Thoracic aorta (tissue), 2 donors: ENCODE data around the gene NXPE4. TPM values are rescaled to one million over a fixed set of nuclear protein-coding genes. Genes with fewer than 3 reads are reported as not detected.
"Not testable (repeated sequence)": the region's sequence is repeated elsewhere in the genome, so short reads cannot be mapped to it uniquely, and the experiment has no call there.

Experiments
- ATAC-seq: fragments of 150-250 bp; one replicate; pipeline ENCODE4 v1.8.0; 2017; ENCODE audit warnings: low read depth; ENCODE audit not compliant: insufficient number of reproducible peaks, low FRiP score
- DNase-seq: peaks from one replicate; pipeline ENCODE4 v3.0.0-alpha.2; 2020; ENCODE audit warnings: low spot score
- H3K27ac ChIP-seq, 2 donors: fragments of 200-600 bp; sonication (generic); 1 replicate in 1 of 2; 2 replicates in 1 of 2; pipeline ENCODE4 v1.5.1; 2016; ENCODE audit warnings: mild to moderate bottlenecking in 2 of 2, moderate library complexity in 2 of 2
- H3K27me3 ChIP-seq: fragments of 200-600 bp; sonication (generic); replicated peaks from 2 replicates; pipeline ENCODE4 v1.6.0; 2016; ENCODE audit warnings: mild to moderate bottlenecking; ENCODE audit not compliant: insufficient read depth
- H3K36me3 ChIP-seq: fragments of 200-600 bp; sonication (generic); one replicate; pipeline ENCODE4 v1.5.1; 2016
- H3K4me1 ChIP-seq, 2 donors: fragments of 200-600 bp; sonication (generic); 1 replicate in 1 of 2; 2 replicates in 1 of 2; pipeline versions ENCODE4 v1.5.1 to v1.6.0; 2016; ENCODE audit warnings: low read depth in 2 of 2, mild to moderate bottlenecking in 1 of 2; ENCODE audit not compliant: control insufficient read depth in 1 of 2
- H3K4me3 ChIP-seq: fragments of 200-600 bp; sonication (generic); 2 replicates; pipeline ENCODE4 v1.5.1; 2016; ENCODE audit warnings: mild to moderate bottlenecking
- H3K9me3 ChIP-seq: fragments of 200-600 bp; sonication (generic); 2 replicates; pipeline ENCODE4 v1.5.1; 2016
- total RNA-seq, 2 donors: library from RNA; depleted of rRNA; stranded (reverse); fragments of >200 nt; gene quantifications; one replicate each; pipeline versions ENCODE4 v1.1.0 to v1.2.3, GENCODE V29; 2016
- TF ChIP-seq, protein P1 (sequence below): fragments of 200-600 bp; sonication (generic); IDR thresholded peaks from one replicate; pipeline ENCODE4 v1.5.1; 2019; ENCODE audit warnings: antibody characterized with exemption

NXPE4 gene
- total RNA-seq, 2 donors from 2014 or later: not detected

DNA sequence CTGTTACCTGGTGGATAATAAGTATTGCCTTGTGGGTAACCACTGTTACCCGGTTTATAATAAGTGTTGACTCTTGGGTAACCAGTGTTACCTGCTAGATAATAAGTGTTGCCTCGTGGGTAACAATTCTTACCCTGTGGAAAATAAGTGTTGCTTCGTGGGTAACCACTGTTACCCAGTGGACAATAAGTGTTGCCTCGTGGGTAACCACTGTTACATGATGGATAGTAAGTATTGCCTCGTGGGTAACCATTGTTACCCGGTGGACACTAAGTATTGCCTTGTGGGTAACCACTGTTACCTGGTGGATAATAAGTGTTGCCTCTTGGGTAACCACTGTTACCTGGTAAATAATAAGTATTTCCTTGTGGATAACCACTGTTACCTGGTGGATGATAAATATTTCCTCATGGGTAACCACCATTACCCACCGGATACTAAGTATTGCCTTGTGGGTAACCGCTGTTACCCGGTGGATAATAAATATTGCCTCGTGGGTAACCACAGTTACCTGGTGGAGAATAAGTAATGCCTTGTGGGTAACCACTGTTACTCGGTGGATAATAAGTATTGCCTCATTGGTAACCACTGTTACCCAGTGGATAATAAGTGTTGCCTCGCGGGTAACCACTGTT, 8.7 kb upstream of the NXPE4 start:
- TF ChIP-seq, protein P1, sequence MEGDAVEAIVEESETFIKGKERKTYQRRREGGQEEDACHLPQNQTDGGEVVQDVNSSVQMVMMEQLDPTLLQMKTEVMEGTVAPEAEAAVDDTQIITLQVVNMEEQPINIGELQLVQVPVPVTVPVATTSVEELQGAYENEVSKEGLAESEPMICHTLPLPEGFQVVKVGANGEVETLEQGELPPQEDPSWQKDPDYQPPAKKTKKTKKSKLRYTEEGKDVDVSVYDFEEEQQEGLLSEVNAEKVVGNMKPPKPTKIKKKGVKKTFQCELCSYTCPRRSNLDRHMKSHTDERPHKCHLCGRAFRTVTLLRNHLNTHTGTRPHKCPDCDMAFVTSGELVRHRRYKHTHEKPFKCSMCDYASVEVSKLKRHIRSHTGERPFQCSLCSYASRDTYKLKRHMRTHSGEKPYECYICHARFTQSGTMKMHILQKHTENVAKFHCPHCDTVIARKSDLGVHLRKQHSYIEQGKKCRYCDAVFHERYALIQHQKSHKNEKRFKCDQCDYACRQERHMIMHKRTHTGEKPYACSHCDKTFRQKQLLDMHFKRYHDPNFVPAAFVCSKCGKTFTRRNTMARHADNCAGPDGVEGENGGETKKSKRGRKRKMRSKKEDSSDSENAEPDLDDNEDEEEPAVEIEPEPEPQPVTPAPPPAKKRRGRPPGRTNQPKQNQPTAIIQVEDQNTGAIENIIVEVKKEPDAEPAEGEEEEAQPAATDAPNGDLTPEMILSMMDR: no peak
- H3K36me3 ChIP-seq: no peaks in the 10 kb centered on the region
- no peak overlapping the region for H3K4me3 ChIP-seq
- no peaks in the 10 kb centered on the region for H3K27me3 ChIP-seq
- H3K9me3 ChIP-seq: no peaks in the 10 kb centered on the region
- no peak for DNase-seq
- no peaks in the 10 kb centered on the region for H3K4me1 ChIP-seq
- H3K27ac ChIP-seq: no peak overlapping the region
- no peak for ATAC-seq

DNA sequence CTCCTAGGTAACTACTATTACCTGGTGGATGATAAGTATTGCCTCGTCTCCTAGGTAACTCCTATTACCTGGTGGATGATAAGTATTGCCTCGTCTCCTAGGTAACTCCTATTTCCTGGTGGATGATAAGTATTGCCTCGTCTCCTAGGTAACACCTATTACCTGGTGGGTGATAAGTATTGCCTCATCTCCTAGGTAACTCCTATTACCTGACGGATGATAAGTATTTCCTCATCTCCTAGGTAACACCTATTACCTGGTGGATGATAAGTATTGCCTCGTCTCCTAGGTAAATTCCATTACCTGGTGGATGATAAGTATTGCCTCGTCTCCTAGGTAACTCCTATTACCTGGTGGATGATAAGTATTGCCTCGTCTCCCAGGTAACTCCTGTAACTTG, 7.6 kb upstream of the NXPE4 start:
- not testable (repeated sequence) for H3K27ac ChIP-seq, DNase-seq, ATAC-seq

DNA sequence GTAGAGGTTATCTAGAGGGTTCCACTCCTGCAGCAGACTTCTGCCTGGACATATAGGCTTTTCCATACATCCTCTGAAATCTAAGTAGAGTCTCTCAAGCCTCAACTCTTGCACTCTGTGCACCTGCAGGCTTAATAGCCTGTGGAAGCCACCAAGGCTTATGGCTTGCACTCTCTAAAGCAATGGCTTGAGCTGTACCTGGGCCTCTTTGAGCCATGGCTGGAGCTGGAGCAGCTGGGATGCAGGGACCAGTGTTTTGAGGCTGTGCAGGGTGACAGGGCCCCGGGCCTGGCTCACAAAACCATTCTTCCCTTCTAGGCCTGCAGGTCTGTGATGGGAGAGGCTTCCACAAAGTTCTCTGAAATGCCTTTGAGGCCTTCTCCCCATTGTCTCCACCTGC, 2.9 kb upstream of the NXPE4 start:
- DNase-seq: no peak

More for the DNA sequence above, 7.6 kb upstream of the NXPE4 start:
- not testable (repeated sequence) for H3K36me3 ChIP-seq, H3K27me3 ChIP-seq, H3K4me3 ChIP-seq, H3K9me3 ChIP-seq, H3K4me1 ChIP-seq

GRCh38 chr11:114596175-114596919, 761 bp upstream of the NXPE4 start:
- Histone ChIP-seq H3K9me3 (no peaks in the 10 kb centered on the region), H3K4me1 (peaks cover 0 to 4% of the 10 kb centered on the region in 2 donors), H3K27me3 (no peaks in the 10 kb centered on the region), H3K27ac (no peak overlapping the region), H3K36me3 (no peaks in the 10 kb centered on the region), H3K4me3 (no peak overlapping the region)
- ATAC-seq (no peak), DNase-seq (no peak)
- TF ChIP-seq, protein P1: no peak

More for the DNA sequence above, 2.9 kb upstream of the NXPE4 start:
- Histone ChIP-seq H3K4me1 (peaks cover 0 to 4% of the 10 kb centered on the region in 2 donors), H3K9me3 (no peaks in the 10 kb centered on the region), H3K27me3 (no peaks in the 10 kb centered on the region), H3K36me3 (no peaks in the 10 kb centered on the region), H3K27ac (no peak overlapping the region), H3K4me3 (no peak overlapping the region)
- ATAC-seq: no peak
- TF ChIP-seq, protein P1: no peak

GRCh38 chr11:114594703-114595102, 883 bp downstream of the NXPE4 start:
- H3K36me3 ChIP-seq: no peaks in the 10 kb centered on the region
- H3K27ac ChIP-seq: no peak overlapping the region
- no peaks in the 10 kb centered on the region for H3K27me3 ChIP-seq
- TF ChIP-seq, protein P1: no peak
- no peaks in the 10 kb centered on the region for H3K9me3 ChIP-seq
- H3K4me3 ChIP-seq: no peak overlapping the region
- DNase-seq: no peak
- no peak for ATAC-seq
- H3K4me1 ChIP-seq: peaks cover 0 to 4% of the 10 kb centered on the region in 2 donors
